ENCODE results near the gene CST9L.

The CST9L gene

DNA sequence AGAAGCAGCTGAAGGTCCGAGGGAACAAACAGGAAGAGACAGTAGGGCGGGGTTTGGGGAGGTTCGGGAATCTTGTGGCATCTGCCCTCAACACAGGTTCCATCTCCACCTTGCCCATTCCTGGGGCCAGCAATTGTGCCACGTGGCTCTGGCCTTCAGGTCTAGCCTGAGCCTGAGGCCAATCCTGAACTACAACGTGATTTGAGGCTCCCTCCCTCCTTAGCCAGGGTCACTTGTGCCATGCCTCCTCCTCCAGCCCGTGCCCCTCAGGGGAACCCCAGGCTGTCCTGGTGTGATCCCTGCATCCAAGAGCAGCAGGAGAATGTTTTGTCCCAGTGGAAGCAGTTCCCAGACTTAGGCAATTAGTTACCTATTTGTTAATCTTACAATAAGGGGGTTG lies 34.4 kb upstream of the CST9L start:
- no peaks in the 10 kb centered on the region for H3K36me3 ChIP-seq (ENCODE audit: control insufficient read depth, low read depth, low read length)
- no peak overlapping the region for H3K4me3 ChIP-seq (ENCODE audit: low read length)
- H3K27ac ChIP-seq (ENCODE audit: low read length) = no peak overlapping the region
- H3K27me3 ChIP-seq (ENCODE audit: control insufficient read depth, insufficient read depth, low read length) = peaks cover 3% of the 10 kb centered on the region
- no peak overlapping the region for H3K9ac ChIP-seq (ENCODE audit: low read length)
- no peaks in the 10 kb centered on the region for H3K9me3 ChIP-seq (ENCODE audit: control insufficient read depth, low read depth, low read length)
- peaks cover 4% of the 10 kb centered on the region for H3K4me1 ChIP-seq (ENCODE audit: control insufficient read depth, low read depth, low read length)

DNA sequence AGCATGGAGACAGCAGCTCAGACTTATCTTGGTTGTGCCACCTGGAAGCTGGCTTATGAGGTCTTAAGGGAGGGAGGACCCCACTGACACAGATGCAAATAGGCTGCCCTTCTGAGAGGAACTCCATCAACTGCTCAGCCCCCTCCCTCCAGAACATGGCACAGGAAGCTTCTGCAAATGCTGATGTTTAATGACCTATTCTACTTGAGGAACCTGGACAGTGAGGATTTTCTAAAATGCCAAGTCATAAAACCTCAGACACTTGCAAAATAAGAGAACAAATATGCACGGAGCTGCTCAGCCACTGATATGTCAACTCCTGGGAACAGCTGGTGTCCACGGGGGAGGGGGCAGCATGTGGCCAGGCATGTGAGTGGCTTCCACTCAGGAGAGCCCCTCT lies 34.0 kb upstream of the CST9L start:
- no peak overlapping the region for H3K4me3 ChIP-seq (ENCODE audit: low read length)

DNA sequence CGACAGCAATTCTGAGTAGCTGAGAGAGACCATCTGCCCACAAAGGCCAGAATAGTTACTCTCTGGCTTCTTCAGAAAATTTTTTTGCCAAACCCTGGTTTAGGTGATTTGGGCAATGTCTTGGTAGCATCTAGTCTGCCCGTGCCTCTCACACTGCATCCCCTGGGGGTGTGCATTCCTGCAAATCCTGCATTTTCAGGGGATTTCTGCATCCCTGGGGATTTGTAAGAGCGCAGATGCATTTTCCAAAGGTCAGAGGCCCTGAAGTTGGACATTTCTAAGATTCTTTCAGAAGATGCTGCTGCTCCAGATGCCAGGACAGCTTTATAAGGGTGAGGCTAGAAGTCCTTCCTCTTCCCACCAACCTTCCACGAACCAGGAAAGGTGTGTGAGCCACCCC lies 33.4 kb upstream of the CST9L start:
- no peaks in the 10 kb centered on the region for H3K36me3 ChIP-seq (ENCODE audit: control insufficient read depth, low read depth, low read length)
- H3K27me3 ChIP-seq (ENCODE audit: control insufficient read depth, insufficient read depth, low read length) = no peaks in the 10 kb centered on the region
- no peak overlapping the region for H3K9ac ChIP-seq (ENCODE audit: low read length)

More for the DNA sequence above, 34.0 kb upstream of the CST9L start:
- Histone ChIP-seq H3K36me3 (ENCODE audit: control insufficient read depth, low read depth, low read length) (no peaks in the 10 kb centered on the region), H3K9ac (ENCODE audit: low read length) (no peak overlapping the region), H3K9me3 (ENCODE audit: control insufficient read depth, low read depth, low read length) (no peaks in the 10 kb centered on the region), H3K27ac (ENCODE audit: low read length) (no peak overlapping the region), H3K27me3 (ENCODE audit: control insufficient read depth, insufficient read depth, low read length) (no peaks in the 10 kb centered on the region), H3K4me1 (ENCODE audit: control insufficient read depth, low read depth, low read length) (peaks cover 4% of the 10 kb centered on the region)

GRCh38 chr20:23598481-23598880 lies 30.2 kb upstream of the CST9L start:
- H3K9ac ChIP-seq (ENCODE audit: low read length) = no peak overlapping the region
- H3K9me3 ChIP-seq (ENCODE audit: control insufficient read depth, low read depth, low read length) = no peaks in the 10 kb centered on the region
- H3K36me3 ChIP-seq (ENCODE audit: control insufficient read depth, low read depth, low read length) = no peaks in the 10 kb centered on the region
- H3K27ac ChIP-seq (ENCODE audit: low read length) = no peak overlapping the region
- H3K27me3 ChIP-seq (ENCODE audit: control insufficient read depth, insufficient read depth, low read length) = no peaks in the 10 kb centered on the region
- peaks cover 4% of the 10 kb centered on the region for H3K4me1 ChIP-seq (ENCODE audit: control insufficient read depth, low read depth, low read length)
- H3K4me3 ChIP-seq (ENCODE audit: low read length) = no peak overlapping the region

More for the DNA sequence above, 33.4 kb upstream of the CST9L start:
- peaks cover 4% of the 10 kb centered on the region for H3K4me1 ChIP-seq (ENCODE audit: control insufficient read depth, low read depth, low read length)
- H3K4me3 ChIP-seq (ENCODE audit: low read length) = no peak overlapping the region
- no peak overlapping the region for H3K27ac ChIP-seq (ENCODE audit: low read length)
- H3K9me3 ChIP-seq (ENCODE audit: control insufficient read depth, low read depth, low read length) = no peaks in the 10 kb centered on the region

- Histone ChIP-seq H3K4me3 (ENCODE audit: low read length) (no peak overlapping the region), H3K9me3 (ENCODE audit: control insufficient read depth, low read depth, low read length) (no peaks in the 10 kb centered on the region), H3K4me1 (ENCODE audit: control insufficient read depth, low read depth, low read length) (peaks cover 4% of the 10 kb centered on the region), H3K27me3 (ENCODE audit: control insufficient read depth, insufficient read depth, low read length) (no peaks in the 10 kb centered on the region), H3K27ac (ENCODE audit: low read length) (no peak overlapping the region), H3K36me3 (ENCODE audit: control insufficient read depth, low read depth, low read length) (no peaks in the 10 kb centered on the region), H3K9ac (ENCODE audit: low read length) (no peak overlapping the region)
These were observed 28.4 kb upstream of the CST9L start for GRCh38 chr20:23596579-23597250.

DNA sequence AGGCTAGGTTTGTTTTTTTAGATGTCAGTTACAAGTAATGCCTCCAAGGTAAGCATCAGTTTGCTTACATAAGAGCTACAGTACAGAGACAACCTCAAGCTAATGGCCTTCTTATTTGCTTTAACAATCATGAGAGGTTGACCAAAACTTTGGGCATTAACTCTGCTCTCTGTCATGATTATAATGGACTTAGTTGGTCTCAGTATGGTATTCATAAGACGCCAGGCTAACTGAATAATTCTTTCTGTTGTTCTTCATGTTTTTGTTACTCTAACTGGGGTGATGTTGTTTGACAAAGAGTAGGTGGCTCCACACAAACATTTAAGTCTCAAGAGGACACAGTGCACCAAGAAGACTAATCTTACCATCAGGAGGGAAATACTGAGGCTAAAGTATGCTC lies 27.7 kb upstream of the CST9L start:
- Histone ChIP-seq H3K9ac (ENCODE audit: low read length) (no peak overlapping the region), H3K4me1 (ENCODE audit: control insufficient read depth, low read depth, low read length) (peaks cover 4% of the 10 kb centered on the region), H3K27ac (ENCODE audit: low read length) (no peak overlapping the region), H3K27me3 (ENCODE audit: control insufficient read depth, insufficient read depth, low read length) (no peaks in the 10 kb centered on the region), H3K4me3 (ENCODE audit: low read length) (no peak overlapping the region), H3K36me3 (ENCODE audit: control insufficient read depth, low read depth, low read length) (no peaks in the 10 kb centered on the region), H3K9me3 (ENCODE audit: control insufficient read depth, low read depth, low read length) (no peaks in the 10 kb centered on the region)

DNA sequence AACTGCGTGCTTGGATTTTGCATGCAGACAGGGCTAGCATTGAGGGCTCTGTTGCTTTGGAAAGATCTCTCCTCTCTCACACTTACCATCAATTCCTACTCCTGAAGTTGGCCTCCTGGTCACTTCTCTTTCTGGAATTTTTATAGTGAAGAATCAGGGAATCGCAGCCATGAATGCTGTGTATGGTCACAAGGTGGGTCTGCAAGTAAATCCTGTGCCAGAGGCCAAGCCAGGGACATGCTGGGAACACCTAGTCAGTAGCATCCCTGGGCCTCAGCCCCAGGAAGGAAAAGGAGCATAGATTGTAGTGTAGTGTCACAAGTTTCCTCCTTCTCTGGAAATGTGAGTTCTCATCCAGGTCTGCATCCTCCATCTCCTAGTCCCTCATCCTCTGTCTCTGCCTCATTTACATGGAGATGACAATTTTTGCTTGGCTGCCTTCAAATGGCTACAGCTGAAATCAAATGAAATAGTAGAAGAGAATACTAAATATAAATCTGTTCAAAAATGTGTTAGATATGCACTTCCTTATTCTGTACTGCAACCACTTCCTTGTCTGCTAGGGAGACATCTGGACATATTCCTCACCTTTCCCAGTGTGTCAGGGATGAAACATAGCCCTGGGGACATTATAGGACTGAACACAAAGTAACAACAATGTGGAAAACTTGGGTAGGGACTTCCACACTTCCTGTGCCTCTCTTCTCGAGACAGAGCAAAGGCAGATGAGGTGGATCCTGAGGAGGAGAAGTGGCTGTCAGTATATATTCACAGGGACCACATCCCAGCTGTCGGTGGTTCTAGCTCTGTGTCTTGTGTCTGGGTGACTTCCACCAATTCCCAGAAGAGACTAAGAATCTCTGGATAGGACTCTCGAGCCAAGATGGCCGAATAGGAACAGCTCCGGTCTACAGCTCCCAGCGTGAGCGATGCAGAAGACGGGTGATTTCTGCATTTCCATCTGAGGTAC lies 20.4 kb upstream of the CST9L start:
- Histone ChIP-seq H3K27me3 (ENCODE audit: control insufficient read depth, insufficient read depth, low read length) (peaks cover 6% of the 10 kb centered on the region), H3K4me1 (ENCODE audit: control insufficient read depth, low read depth, low read length) (peaks cover 4% of the 10 kb centered on the region), H3K9me3 (ENCODE audit: control insufficient read depth, low read depth, low read length) (no peaks in the 10 kb centered on the region), H3K36me3 (ENCODE audit: control insufficient read depth, low read depth, low read length) (no peaks in the 10 kb centered on the region), H3K9ac (ENCODE audit: low read length) (no peak overlapping the region), H3K4me3 (ENCODE audit: low read length) (peak overlapping the region; percentile 21), H3K27ac (ENCODE audit: low read length) (no peak overlapping the region)

GRCh38 chr20:23587631-23588030 lies 19.3 kb upstream of the CST9L start:
- H3K9me3 ChIP-seq (ENCODE audit: control insufficient read depth, low read depth, low read length) = no peaks in the 10 kb centered on the region
- H3K36me3 ChIP-seq (ENCODE audit: control insufficient read depth, low read depth, low read length) = no peaks in the 10 kb centered on the region
- H3K27me3 ChIP-seq (ENCODE audit: control insufficient read depth, insufficient read depth, low read length) = peaks cover 6% of the 10 kb centered on the region
- no peak overlapping the region for H3K4me3 ChIP-seq (ENCODE audit: low read length)
- peaks cover 4% of the 10 kb centered on the region for H3K4me1 ChIP-seq (ENCODE audit: control insufficient read depth, low read depth, low read length)
- no peak overlapping the region for H3K27ac ChIP-seq (ENCODE audit: low read length)
- H3K9ac ChIP-seq (ENCODE audit: low read length) = no peak overlapping the region

GRCh38 chr20:23586735-23587525 lies 18.6 kb upstream of the CST9L start:
- Histone ChIP-seq H3K27ac (ENCODE audit: low read length) (no peak overlapping the region), H3K27me3 (ENCODE audit: control insufficient read depth, insufficient read depth, low read length) (peaks cover 6% of the 10 kb centered on the region), H3K4me1 (ENCODE audit: control insufficient read depth, low read depth, low read length) (peaks cover 4% of the 10 kb centered on the region), H3K4me3 (ENCODE audit: low read length) (no peak overlapping the region), H3K9me3 (ENCODE audit: control insufficient read depth, low read depth, low read length) (no peaks in the 10 kb centered on the region), H3K36me3 (ENCODE audit: control insufficient read depth, low read depth, low read length) (no peaks in the 10 kb centered on the region), H3K9ac (ENCODE audit: low read length) (no peak overlapping the region)

GRCh38 chr20:23585808-23586734 lies 17.8 kb upstream of the CST9L start:
- Histone ChIP-seq H3K4me3 (ENCODE audit: low read length) (no peak overlapping the region), H3K4me1 (ENCODE audit: control insufficient read depth, low read depth, low read length) (peaks cover 4% of the 10 kb centered on the region), H3K27ac (ENCODE audit: low read length) (no peak overlapping the region), H3K27me3 (ENCODE audit: control insufficient read depth, insufficient read depth, low read length) (peaks cover 6% of the 10 kb centered on the region), H3K9me3 (ENCODE audit: control insufficient read depth, low read depth, low read length) (no peaks in the 10 kb centered on the region), H3K9ac (ENCODE audit: low read length) (no peak overlapping the region), H3K36me3 (ENCODE audit: control insufficient read depth, low read depth, low read length) (no peaks in the 10 kb centered on the region)

Measured in iPS-18a (cell line).